Amniotic epithelial cell (primary cell): ENCODE results near the gene SLC45A1.

ENCODE experiments used
- DNase-seq: peaks from one replicate; pipeline ENCODE4 v3.0.0-alpha.2; 2010; ENCODE audit warnings: low read depth

The SLC45A1 gene

GRCh38 chr1:8352886-8353785, 35.2 kb downstream of the SLC45A1 start:
- DNase-seq = no peak

GRCh38 chr1:8354038-8354437, 36.1 kb downstream of the SLC45A1 start:
- no peak for DNase-seq

- no peak for DNase-seq
Measured at GRCh38 chr1:8355439-8356255, 37.7 kb downstream of the SLC45A1 start.

GRCh38 chr1:8356256-8357209, 38.6 kb downstream of the SLC45A1 start:
- DNase-seq = no peak

GRCh38 chr1:8357329-8358101, 39.6 kb downstream of the SLC45A1 start:
- DNase-seq = no peak

- DNase-seq = no peak
Measured at GRCh38 chr1:8358241-8358896, 40.5 kb downstream of the SLC45A1 start.

- no peak for DNase-seq
Measured at GRCh38 chr1:8358897-8359616, 41.1 kb downstream of the SLC45A1 start.

GRCh38 chr1:8359617-8360481, 41.9 kb downstream of the SLC45A1 start:
- DNase-seq = no peak

- no peak for DNase-seq
Measured at GRCh38 chr1:8360493-8361197, 42.7 kb downstream of the SLC45A1 start.

- DNase-seq = no peak
Measured at GRCh38 chr1:8361198-8361849, 43.4 kb downstream of the SLC45A1 start.

GRCh38 chr1:8362701-8363101, 44.8 kb downstream of the SLC45A1 start:
- DNase-seq = no peak

- no peak for DNase-seq
Measured at GRCh38 chr1:8363186-8363766, 45.4 kb downstream of the SLC45A1 start.

GRCh38 chr1:8363767-8364301, 45.9 kb downstream of the SLC45A1 start:
- no peak for DNase-seq

GRCh38 chr1:8364528-8365442, 46.9 kb downstream of the SLC45A1 start:
- DNase-seq = no peak

- DNase-seq = no peak
Measured at GRCh38 chr1:8365661-8366362, 47.9 kb downstream of the SLC45A1 start.
